Germinal center (tissue), 1 donor: ENCODE data around the gene OPN1MW.
"Not testable (repeated sequence)": the region's sequence is repeated elsewhere in the genome, so short reads cannot be mapped to it uniquely, and the experiment has no call there.

Experiments used
- DNase-seq: peaks from one replicate; pipeline ENCODE4 v3.0.0; 2012; ENCODE audit warnings: mixed read lengths, low spot score

Gene OPN1MW

DNA sequence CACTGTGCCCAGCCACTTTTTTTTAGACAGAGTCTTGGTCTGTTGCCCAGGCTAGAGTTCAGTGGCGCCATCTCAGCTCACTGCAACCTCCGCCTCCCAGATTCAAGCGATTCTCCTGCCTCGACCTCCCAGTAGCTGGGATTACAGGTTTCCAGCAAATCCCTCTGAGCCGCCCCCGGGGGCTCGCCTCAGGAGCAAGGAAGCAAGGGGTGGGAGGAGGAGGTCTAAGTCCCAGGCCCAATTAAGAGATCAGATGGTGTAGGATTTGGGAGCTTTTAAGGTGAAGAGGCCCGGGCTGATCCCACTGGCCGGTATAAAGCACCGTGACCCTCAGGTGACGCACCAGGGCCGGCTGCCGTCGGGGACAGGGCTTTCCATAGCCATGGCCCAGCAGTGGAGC is at the start of gene OPN1MW:
Gene OPN1MW (plus strand): TSS at position 301 of the 400 bp plus-strand sequence. CDS start 82 bp downstream, at position 383.
- not testable (repeated sequence) for DNase-seq

DNA sequence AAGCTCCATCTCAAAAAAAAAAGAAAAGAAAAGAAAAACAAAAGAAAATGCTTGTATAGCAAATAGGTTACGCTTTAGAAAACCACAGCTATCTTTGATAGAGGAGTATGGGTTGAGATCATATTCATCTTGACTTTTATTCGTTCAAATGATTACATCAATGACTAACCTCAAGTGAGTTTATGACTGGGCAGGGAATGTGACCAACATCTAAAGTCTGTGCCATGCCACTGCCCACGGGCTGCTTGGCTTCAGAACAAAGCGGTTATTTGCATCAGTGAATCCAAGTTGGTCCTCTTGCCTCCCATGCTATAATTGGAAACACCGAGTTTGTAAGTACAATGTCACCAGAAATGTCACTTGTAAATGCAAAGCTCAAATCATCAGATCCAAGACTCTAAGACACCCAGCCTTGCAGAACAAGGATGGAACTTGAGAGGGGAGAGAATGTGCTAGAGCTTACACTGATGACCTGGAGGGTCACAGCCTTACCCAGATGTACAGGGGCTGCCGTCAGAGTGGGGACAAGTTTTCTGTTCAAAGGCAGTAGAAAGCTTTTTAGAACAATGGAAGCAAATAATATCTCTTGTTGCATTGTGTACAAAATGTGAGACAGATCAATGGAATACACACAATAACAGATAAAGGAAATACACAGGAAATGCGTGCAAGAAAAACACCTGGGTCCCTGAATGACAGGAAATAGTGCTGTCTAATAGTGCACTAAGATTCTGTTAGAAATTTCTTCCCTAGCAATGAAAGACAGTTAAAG is 46.8 kb upstream of the OPN1MW start:
- no peak for DNase-seq

DNA sequence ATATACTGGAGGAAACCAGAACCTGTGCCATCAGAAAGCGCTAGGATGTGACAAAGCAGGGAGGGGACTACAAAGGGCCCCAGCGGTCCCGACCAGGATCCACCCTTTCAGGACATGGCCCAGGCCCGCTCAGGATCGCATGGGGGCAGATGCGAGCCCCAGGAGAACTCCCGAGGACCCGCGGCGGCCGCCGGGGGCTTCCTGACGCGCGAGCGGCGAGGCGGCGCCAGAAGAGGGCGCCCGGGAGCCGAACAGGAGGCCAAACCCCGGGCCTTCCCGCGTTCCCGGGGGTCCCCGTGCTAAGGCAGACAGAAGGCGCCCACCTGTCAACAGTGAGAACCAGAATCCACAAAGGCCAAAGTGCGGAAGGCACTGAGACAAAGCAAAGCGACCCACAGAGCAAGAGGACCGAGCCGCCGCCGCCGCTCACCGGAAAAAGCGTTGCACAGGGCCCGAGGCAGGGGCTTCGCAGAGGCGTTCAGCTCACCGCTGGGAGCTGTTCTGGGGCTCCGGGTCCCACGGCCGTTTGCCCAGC is 45.7 kb upstream of the OPN1MW start:
- peak; percentile 58 for DNase-seq

DNA sequence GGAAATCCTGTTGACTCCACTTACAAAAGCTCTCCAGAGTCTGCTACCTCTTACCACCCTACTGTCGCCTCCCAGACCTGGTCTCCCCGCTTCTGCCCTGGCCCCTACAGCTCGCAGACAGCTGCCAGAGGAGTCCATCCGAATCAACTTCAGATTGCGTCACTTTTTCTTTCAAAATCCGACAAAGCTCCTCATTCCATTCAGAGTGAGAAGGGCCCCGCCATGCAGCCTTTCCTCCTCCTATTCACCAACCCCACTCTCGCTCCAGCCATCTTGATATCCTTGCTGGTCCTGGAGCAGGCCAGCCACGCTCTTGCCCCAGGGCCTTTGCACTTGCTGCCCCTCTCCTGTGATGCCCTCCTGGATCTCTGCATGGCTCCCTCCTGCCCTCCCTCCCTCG is 43.5 kb upstream of the OPN1MW start:
- no peak for DNase-seq

DNA sequence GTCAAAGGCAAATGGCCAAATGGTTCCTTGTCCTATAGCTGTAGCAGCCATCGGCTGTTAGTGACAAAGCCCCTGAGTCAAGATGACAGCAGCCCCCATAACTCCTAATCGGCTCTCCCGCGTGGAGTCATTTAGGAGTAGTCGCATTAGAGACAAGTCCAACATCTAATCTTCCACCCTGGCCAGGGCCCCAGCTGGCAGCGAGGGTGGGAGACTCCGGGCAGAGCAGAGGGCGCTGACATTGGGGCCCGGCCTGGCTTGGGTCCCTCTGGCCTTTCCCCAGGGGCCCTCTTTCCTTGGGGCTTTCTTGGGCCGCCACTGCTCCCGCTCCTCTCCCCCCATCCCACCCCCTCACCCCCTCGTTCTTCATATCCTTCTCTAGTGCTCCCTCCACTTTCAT is 42.2 kb upstream of the OPN1MW start:
- no peak for DNase-seq

DNA sequence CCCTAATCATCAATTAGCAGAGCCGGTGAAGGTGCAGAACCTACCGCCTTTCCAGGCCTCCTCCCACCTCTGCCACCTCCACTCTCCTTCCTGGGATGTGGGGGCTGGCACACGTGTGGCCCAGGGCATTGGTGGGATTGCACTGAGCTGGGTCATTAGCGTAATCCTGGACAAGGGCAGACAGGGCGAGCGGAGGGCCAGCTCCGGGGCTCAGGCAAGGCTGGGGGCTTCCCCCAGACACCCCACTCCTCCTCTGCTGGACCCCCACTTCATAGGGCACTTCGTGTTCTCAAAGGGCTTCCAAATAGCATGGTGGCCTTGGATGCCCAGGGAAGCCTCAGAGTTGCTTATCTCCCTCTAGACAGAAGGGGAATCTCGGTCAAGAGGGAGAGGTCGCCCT is 41.7 kb upstream of the OPN1MW start:
- no peak for DNase-seq

DNA sequence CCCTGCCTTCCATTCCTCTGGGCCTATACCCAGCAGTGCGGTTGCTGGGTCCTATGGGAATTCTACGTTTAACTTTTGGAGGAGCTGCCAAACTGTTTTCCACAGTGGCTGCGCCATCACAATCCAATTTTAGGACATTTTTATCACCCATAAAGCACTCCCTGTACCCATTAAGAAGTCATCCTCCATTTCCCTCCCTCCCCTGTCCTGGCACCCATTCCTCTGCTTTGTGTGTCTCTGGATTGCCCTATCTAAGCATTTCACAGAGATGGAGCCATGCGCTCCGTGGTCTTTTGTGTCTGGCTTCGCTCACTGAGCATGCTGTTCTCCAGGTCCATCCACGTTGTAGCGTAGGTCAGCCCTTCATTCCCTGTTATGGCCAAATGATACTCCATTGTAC is 40.0 kb upstream of the OPN1MW start:
- no peak for DNase-seq

DNA sequence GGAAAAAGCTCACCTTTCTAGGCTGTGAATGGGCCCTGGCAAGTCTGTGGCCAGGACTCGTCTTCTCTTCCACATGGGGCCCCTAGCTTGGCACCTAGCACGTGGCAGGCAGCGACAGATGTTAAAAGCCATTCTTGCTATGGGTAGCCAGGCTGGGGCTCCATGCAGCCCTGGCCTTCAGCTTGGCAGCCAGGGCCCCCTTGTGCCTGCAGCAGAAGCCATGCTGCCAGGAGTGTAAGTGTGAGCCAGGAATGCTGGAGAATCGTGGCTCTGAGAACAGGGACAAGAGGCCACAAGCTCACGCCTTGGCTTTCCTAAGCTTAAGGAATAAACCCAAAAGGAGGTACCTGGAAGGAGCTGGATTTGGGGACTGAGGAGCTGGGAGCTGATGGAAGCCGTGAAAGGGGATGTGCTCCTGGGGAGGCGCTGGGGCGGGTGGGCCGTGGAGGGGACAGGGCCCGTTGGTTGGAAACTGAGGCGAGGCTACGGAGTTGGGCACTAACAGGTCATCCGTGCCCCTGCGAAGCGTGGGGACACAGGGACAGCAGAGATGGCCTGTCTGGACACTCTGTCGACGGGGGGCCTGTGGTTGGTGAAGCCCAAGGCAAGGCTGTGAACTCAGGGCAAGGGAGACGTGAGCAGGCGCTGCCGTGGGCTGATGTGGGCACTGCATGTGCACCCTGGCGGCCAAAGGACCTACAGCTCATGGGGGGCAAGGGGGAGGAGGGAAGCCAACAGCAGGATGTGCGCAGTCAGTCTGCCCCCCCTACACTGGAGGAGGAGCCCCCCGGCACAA is 39.2 kb upstream of the OPN1MW start:
- DNase-seq, result no peak

DNA sequence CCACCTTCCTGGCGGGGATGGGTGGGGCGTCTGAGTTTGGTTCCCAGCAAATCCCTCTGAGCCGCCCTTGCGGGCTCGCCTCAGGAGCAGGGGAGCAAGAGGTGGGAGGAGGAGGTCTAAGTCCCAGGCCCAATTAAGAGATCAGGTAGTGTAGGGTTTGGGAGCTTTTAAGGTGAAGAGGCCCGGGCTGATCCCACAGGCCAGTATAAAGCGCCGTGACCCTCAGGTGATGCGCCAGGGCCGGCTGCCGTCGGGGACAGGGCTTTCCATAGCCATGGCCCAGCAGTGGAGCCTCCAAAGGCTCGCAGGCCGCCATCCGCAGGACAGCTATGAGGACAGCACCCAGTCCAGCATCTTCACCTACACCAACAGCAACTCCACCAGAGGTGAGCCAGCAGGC is 38.4 kb upstream of the OPN1MW start, which contains the start of gene OPN1LW:
Gene OPN1LW (plus strand): TSS at position 234 of the 400 bp plus-strand sequence. CDS start 41 bp downstream, at position 275.
- not testable (repeated sequence) for DNase-seq

DNA sequence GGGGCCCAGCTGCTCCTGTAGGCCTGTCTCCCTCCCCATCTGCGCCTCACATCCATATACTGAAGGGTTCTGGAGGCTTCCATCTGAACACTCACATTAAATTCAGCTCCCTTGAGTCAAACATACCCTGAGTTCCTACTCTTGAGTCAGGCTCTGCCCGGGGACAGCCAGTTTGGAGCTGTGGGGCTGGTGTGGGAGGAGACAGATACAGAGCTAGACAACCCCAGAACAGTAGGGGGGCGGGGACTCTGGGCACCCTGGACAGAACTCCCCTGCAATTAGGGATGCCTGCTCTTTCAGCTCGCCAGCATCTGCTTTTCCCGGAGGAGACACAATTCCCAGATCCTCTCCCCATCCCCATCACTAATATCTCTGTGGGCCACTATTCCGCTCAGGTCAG is 31.4 kb upstream of the OPN1MW start:
- not testable (repeated sequence) for DNase-seq

DNA sequence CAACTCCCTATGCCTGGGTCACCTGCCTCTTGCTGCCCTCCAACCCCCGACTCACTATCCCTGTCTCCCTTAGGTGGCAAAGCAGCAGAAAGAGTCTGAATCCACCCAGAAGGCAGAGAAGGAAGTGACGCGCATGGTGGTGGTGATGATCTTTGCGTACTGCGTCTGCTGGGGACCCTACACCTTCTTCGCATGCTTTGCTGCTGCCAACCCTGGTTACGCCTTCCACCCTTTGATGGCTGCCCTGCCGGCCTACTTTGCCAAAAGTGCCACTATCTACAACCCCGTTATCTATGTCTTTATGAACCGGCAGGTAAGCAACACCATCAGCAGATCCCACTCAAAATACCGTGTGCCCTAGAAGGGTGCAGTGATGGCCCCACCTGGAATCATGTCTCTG is 26.2 kb upstream of the OPN1MW start:
- DNase-seq, result not testable (repeated sequence)

DNA sequence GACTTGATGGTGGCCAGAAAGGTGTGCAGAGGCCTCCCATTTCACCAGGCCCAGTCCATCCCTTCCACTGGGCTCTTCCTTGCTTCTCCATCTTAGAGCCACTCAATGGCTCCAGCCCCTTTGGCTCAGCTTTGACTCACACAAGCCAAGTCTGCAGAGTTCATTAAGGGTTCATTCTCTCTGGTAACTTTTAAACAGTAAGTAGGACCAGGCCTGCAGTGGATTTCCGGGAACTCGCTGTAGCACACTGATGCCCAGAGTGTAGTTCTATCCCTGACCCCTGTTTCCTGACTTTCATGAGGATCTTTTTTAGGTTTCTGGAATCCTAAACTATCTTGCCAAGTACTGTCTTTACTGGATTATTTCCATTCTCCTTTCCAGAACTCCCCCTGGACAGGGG is 25.2 kb upstream of the OPN1MW start:
- DNase-seq, result not testable (repeated sequence)

DNA sequence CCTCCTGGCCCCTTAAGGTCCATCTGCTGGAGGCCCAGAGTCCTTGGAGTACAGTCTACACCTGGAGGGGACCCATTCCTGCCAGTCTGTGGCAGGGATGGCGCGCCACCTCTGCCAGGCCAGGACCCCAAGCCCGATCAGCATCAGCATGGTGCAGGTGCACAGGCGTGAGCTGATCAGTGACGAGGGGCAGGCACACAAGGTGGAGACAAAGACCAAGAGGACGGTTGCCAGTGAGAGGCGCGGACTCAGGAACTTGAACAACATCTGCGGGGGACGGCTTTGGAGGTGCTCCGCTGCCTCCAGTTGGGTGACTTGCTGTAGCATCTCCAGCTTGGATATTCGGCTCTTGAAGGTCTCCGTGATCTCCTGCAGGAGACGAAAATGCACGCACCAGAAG is 23.1 kb upstream of the OPN1MW start:
- DNase-seq, result not testable (repeated sequence)

DNA sequence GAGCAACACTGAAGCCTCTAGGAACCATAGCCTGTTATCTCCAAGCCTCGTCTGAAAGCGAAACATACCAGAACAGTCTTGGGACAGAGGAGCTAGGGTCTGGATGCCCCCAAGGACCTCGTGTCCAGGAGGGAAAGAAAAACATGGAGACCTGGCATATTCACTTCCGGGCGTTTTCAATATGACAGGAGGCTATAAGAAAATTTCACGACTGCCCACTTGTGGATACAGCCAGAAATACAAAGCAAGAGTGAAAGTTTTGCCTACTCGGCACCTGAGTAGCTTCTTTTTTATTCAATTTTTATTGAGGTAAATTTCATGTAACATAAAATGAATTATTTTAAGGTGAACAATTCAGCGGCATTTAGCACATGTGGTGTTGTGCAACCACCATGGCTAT is 17.5 kb upstream of the OPN1MW start:
- DNase-seq, result not testable (repeated sequence)

DNA sequence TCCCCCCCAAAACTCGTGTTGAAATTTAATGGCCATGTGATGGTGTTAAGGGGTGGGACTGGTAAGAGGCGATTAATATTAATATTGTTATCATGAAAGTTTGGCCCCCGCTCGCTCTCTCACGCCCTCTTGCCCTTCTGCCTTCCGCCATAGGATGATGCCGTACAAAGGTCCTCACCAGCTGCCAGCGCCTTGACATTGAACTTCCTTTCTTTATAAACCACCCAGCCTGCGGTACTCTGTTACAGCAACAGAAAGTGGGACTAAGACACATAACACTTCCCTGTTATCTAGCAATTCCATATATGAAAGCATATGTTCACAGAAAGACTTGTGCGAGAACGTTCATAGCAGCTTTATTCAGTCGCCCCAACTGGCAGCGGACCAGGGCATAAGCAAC is 14.0 kb upstream of the OPN1MW start:
- not testable (repeated sequence) for DNase-seq

DNA sequence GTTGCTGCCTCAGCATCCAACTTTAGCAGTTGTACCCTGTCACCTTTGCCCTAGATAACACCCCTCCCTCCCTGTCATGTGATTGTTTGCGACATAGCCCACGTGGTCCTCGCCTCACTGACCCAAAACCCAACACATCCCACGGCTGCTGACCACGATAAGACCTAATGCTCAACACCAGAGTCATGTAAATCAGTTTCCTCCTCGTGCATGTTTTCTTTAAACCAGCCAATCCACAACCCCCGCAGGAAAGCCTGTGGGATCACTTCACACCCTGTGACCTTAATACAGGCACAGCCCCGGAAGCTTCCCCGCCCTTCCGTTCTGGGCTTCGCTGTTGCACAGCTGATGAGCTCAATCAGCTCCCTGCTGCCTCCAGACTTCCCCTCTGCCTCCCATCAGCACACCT is 9.9 kb upstream of the OPN1MW start:
- not testable (repeated sequence) for DNase-seq

DNA sequence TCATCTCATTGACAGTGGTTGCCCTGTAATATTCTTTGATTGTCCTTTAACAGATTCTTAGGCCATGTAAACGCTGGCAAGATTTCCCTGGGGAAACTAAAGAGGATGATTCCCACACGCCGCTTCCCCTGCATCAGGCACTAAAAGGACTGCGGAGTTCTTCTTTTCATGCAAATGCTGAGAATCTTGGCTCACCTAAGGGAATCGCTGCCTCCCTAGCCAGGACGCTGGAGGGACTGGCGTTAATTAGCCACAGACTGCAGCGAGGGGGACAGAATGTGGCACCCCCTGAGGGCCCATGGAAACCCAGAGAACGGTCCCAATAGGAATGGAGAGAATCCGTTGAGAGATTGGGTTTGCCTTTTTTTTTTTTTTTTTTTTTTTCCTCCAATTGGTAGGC is 8.0 kb upstream of the OPN1MW start:
- not testable (repeated sequence) for DNase-seq

DNA sequence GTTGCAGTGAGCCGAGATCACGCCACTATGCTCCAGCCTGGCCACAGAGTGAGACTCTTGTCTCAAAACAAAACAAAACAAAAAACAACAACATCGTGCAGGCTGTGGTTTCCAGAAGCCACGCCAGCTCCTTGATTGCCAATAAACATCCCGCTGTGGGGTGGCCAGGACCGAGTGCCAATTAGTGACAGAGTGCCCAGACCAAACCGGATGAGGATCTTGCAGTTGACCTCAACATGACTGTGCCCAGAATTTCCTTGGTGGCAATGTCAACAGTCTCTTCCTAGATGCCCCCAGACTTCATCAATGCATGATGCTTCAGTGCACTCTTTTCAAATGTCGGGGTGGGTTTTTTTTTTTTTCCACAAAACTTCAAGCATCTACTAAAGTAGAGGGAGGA is 1.4 kb downstream of the OPN1MW start:
- DNase-seq, result not testable (repeated sequence)

DNA sequence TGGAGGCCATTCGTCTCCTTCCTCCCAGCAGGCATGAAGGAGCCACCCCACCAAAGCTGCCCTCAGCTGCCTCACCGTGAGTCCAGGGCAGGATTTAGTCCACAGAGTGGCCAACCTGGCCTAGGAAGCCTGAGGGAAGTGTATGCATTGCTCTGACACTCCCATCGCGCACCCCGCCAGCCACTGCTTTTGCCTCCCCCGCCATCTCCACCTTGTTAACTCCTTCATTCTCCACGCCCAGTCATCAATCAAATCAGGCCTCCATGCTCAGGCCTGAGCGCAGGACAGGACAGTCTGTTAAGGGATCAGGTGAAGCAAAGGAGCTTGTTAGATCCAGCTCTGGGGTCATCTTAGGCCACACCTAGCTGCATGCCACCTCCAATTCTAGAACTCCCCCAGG is 10.4 kb downstream of the OPN1MW start:
- DNase-seq, result not testable (repeated sequence)

DNA sequence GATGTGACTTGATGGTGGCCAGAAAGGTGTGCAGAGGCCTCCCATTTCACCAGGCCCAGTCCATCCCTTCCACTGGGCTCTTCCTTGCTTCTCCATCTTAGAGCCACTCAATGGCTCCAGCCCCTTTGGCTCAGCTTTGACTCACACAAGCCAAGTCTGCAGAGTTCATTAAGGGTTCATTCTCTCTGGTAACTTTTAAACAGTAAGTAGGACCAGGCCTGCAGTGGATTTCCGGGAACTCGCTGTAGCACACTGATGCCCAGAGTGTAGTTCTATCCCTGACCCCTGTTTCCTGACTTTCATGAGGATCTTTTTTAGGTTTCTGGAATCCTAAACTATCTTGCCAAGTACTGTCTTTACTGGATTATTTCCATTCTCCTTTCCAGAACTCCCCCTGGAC is 11.9 kb downstream of the OPN1MW start:
- not testable (repeated sequence) for DNase-seq

DNA sequence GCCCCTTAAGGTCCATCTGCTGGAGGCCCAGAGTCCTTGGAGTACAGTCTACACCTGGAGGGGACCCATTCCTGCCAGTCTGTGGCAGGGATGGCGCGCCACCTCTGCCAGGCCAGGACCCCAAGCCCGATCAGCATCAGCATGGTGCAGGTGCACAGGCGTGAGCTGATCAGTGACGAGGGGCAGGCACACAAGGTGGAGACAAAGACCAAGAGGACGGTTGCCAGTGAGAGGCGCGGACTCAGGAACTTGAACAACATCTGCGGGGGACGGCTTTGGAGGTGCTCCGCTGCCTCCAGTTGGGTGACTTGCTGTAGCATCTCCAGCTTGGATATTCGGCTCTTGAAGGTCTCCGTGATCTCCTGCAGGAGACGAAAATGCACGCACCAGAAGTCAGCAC is 14.1 kb downstream of the OPN1MW start:
- DNase-seq, result not testable (repeated sequence)

DNA sequence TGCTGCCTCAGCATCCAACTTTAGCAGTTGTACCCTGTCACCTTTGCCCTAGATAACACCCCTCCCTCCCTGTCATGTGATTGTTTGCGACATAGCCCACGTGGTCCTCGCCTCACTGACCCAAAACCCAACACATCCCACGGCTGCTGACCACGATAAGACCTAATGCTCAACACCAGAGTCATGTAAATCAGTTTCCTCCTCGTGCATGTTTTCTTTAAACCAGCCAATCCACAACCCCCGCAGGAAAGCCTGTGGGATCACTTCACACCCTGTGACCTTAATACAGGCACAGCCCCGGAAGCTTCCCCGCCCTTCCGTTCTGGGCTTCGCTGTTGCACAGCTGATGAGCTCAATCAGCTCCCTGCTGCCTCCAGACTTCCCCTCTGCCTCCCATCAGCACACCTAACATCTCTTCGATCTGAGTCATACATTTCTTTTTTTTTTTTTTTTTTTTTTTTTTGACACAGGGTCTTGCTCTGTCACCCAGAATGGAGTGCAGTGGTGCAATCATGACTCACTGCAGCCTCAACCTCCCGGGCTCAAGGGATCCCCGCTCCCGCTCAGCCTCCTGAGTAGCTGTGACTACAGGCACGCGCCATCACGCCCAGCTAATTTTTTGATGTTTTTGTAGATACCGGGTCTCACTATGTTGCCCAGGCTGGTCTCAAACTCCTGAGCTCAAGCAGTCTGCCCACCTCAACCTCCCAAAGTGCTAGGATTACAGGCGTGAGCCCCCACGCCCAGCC is 27.4 kb downstream of the OPN1MW start:
- not testable (repeated sequence) for DNase-seq
